ENCODE results near the gene CYP3A7. TPM values are rescaled to one million over a fixed set of nuclear protein-coding genes. Genes with fewer than 3 reads are reported as not detected.

The CYP3A7 gene
- total and polyA plus RNA-seq, 9 of the 15 experiments (the other 6 are each of a cell fraction or from before 2014, with no cell fraction given) = 0.20 TPM; not detected in 8

GRCh38 chr7:99733003-99733402 lies 2.0 kb downstream of the CYP3A7 start:
- no peaks in the 10 kb centered on the region; a peak in 2 of 5 replicates for H3K4me1 ChIP-seq (replicated peaks in 1 of 2; ENCODE audit: control insufficient read depth in 2 of 2, insufficient read depth in 2 of 2, low read length in 2 of 2)
- no peak overlapping the region for H3K9ac ChIP-seq (ENCODE audit: insufficient read depth in 1 of 2, low read depth in 2 of 2, low read length in 2 of 2)
- ATAC-seq = no peak
- no TSS peak for BruUV-seq (replicated peaks)
- H3K79me2 ChIP-seq (ENCODE audit: control insufficient read depth, insufficient read depth, low read length) = no peaks in the 10 kb centered on the region
- in situ Hi-C loops (cut with MboI) = no loop called here
- no peak overlapping the region for H3K4me3 ChIP-seq
- no peaks in the 10 kb centered on the region for H3K36me3 ChIP-seq (ENCODE audit: control insufficient read depth, insufficient read depth, low read length)
- WGBS (ENCODE audit: insufficient coverage, low coverage, missing lambda C conversion rate) = 37% methylated on average over 3 of the region's 3 CpGs
- no peaks in the 10 kb centered on the region for H4K20me1 ChIP-seq (replicated peaks; ENCODE audit: control insufficient read depth, insufficient read depth, low read length)
- no peaks in the 10 kb centered on the region for H3K9me3 ChIP-seq (replicated peaks; ENCODE audit: control insufficient read depth, insufficient read depth, low read depth, low read length)
- no peaks in the 10 kb centered on the region for H3K27me3 ChIP-seq (ENCODE audit: control insufficient read depth in 2 of 2, insufficient read depth in 2 of 2, low read length in 2 of 2)
- ChIA-PET CTCF (ENCODE audit: low intra/inter-chr PET ratio) (no interaction called here), POLR2A (no interaction called here)
- H2AFZ ChIP-seq (ENCODE audit: low read depth, low read length) = no peak overlapping the region
- no peak overlapping the region for H3K4me2 ChIP-seq (ENCODE audit: insufficient read depth, low read length)
- H3K27ac ChIP-seq (ENCODE audit: extremely low read depth, low read depth, low read length) = no peak overlapping the region
- DNase-seq (ENCODE audit: extremely low read depth in 1 of 4, low spot score in 3 of 4) = no peak
- H3K9me1 ChIP-seq (ENCODE audit: control insufficient read depth, insufficient read depth, low read length) = no peaks in the 10 kb centered on the region
- no peak for FAIRE-seq
- intact Hi-C loops (cut with micrococcal nuclease) = no loop called here
- TF ChIP-seq ZNF324 (CRISPR knock-in tag; IDR thresholded peaks at IDR 0.05) (no peak), ZBTB33 (CRISPR knock-in tag; IDR thresholded peaks at IDR 0.05) (no peak), SLC30A9 (CRISPR knock-in tag; IDR thresholded peaks at IDR 0.05) (no peak), KDM2B (CRISPR knock-in tag; IDR thresholded peaks at IDR 0.05) (no peak), MTA2 (IDR thresholded peaks at IDR 0.05; ENCODE audit: low read depth) (no peak), ARHGAP35 (IDR thresholded peaks at IDR 0.05; ENCODE audit: partially characterized antibody) (no peak), CTCFL (IDR thresholded peaks at IDR 0.05; ENCODE audit: borderline replicate concordance, insufficient read depth, low read depth, low read length, poor library complexity, severe bottlenecking) (no peak), GTF2E2 (tag; IDR thresholded peaks at IDR 0.05) (no peak), SMC3 (conservative IDR thresholded peaks at IDR 0.05; ENCODE audit: insufficient read depth, low read depth, low read length) (no peak), FOXP4 (CRISPR knock-in tag; IDR thresholded peaks at IDR 0.05; ENCODE audit: borderline replicate concordance) (no peak), AFF1 (IDR thresholded peaks at IDR 0.05; ENCODE audit: low read depth in 1 of 2, partially characterized antibody in 2 of 2) (no peak)
